ENCODE results near the gene CDH13.
A peak's percentile ranks its signal among the peaks of the same experiment; 100 is the strongest.

CDH13 gene

GRCh38 chr16:83118365-83118764 lies 491.6 kb downstream of the CDH13 start:
- DNase-seq (ENCODE audit: low spot score), result no peak

GRCh38 chr16:83125999-83126568 lies 499.3 kb downstream of the CDH13 start:
- DNase-seq (ENCODE audit: low spot score), result no peak

DNA sequence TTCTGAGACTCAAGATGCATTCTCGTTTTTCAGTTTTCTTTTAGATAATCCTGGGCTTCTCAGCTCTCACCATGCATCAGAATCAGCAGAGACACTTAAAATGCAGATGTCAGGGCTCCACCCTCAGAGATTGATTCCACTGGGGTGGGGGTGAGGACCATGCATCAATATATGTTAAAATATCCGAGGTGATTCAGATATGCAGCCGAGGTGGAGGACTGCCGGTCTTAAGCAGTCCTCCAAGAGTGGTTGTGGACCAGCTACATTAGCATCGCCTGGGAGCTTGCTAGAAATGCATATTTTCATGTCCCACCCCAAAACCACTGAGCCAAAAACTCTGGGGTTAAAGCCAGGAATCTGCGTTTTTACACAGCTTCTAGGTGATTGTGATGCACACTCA lies 501.3 kb downstream of the CDH13 start:
- DNase-seq (ENCODE audit: low spot score), result no peak

GRCh38 chr16:83130039-83130438 lies 503.3 kb downstream of the CDH13 start:
- no peak for DNase-seq (ENCODE audit: low spot score)

- no peak for DNase-seq (ENCODE audit: low spot score)
Observed at GRCh38 chr16:83134638-83135037, 507.9 kb downstream of the CDH13 start.

DNA sequence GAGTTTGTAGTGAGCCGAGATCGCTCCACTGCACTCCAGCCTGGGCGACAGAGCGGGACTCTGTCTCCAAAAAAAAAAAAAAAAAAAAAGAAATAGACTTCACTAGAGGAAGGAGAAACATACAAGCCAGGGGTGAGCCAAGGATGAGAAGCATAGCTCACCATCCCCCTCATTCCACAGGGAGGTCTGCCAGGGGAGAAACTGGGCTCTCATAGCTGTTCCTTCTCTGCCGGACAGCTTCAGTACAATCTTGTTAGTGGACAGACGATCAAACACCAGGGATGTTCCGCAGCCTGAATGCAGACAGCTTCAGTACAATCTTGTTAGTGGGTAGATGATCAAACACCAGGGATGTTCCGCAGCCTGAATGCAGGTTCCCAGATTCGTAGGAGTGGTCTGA lies 509.6 kb downstream of the CDH13 start:
- no peak for DNase-seq (ENCODE audit: low spot score)

GRCh38 chr16:83136924-83137323 lies 510.2 kb downstream of the CDH13 start:
- DNase-seq (ENCODE audit: low spot score), result no peak

GRCh38 chr16:83137326-83137781 lies 510.6 kb downstream of the CDH13 start:
- peak; percentile 28 for DNase-seq (ENCODE audit: low spot score)

DNA sequence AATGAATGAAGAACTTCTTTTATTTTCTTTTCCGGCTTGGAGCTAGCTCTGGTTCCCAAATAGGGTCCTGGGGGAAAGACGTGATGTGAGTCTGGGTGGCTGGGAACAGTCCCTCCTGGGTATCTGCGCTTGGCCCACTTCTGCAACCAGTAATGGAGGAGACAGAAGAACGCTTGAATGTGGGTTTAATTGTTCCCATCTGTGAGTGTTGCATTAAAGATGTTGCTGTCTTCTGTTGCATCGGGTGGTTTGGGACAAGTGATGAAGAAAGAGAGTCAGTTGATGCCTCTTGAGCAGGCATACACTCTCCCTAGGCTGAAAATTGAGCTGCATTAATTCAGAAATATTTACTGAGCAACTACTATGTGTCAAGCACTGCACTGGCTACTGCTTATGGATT lies 511.1 kb downstream of the CDH13 start:
- no peak for DNase-seq (ENCODE audit: low spot score)

DNA sequence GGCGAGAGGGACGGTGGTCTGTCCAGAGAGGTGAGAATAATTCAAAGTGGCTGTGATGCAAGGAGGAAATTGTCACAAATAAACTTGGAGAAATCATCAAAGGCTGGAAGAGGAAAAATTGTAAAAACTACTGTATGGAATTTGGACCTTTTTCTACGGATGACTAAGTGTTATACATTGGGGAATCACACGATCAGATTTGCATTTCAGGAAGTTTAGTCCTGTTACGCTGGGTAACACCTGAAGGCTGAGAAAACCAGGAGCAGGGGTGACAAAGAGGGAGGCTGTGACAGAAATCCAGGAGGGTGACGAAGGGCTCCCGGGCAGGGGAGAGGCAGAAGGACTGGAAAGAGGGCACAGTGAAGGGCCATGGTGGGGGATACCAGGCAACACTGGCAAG lies 511.7 kb downstream of the CDH13 start:
- DNase-seq (ENCODE audit: low spot score), result no peak

DNA sequence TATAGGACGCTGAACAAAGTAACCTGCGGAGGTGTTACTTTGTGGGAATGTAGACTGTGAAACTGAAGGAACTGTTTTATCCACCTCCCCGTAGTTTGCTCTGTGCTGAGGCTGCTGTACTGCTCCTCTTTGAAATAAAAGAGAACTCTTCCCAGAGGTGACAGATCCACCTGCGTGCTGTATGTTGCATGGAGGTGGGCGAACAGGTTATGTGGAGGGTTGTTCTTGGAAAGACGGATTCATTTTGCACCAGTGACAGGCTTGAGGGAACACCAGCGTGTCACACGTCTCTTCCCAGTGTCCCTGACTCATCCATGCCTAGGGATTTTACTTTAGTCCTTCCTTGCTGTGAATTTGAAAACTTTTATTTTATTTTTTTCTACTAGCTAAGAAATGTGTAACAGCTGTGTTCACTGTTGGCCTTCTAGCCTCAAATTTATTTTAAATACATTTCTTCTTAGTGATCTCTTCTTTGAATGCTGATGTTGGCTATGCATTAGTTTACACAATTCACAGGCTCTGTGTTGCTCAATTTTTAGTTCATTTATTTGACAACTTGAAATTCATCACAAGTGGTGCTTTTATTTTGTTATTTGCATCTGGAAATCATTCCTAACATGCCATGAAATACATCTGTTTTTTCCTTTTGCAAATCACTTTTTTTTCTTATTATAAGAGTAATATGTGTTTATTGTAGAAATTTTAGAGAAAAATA lies 512.4 kb downstream of the CDH13 start:
- no peak for DNase-seq (ENCODE audit: low spot score)

DNA sequence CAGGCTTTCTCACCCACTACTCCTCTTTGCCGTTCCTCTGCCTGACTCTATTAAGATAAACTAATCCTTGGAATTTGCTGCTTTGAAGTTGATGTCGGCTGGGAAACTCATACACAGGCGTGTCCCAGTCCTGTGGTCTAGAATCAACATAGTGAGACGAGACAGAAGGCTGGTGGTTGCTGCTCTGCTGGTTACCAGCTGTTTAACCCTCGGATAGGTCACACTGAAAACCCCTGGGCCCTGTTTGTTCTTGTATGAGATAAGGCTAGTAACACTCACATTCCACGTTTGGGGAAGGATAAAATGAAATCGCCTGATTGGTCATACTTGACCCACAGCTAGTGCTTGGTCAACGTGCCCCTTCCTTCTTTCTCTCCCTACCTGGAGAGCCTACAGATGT lies 517.0 kb downstream of the CDH13 start:
- no peak for DNase-seq (ENCODE audit: low spot score)

- DNase-seq (ENCODE audit: low spot score), result no peak
Observed at GRCh38 chr16:83145297-83145696, 518.5 kb downstream of the CDH13 start.

DNA sequence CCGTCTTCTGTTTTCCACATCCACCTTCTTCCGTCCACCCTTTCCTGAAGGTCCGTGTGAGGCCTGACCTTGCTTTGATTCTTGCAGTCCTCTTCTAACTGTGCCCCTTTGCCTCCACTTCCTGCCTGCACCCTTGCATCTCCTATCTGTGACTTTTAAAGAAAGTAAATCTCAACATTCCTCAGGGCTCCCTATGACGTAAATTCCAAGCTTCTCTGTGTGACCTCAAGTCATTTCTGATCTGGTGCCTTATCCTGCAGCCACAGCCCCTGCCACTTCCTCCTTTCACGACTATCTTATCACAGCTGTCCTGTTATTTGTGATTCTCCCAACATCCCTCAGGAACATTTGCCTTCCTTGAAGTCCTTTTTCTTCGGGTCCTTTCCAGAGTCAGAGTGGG lies 520.5 kb downstream of the CDH13 start:
- no peak for DNase-seq (ENCODE audit: low spot score)

- DNase-seq (ENCODE audit: low spot score), result no peak
Observed at GRCh38 chr16:83158320-83158957, 531.7 kb downstream of the CDH13 start.

- no peak for DNase-seq (ENCODE audit: low spot score)
Observed at GRCh38 chr16:83159049-83159448, 532.3 kb downstream of the CDH13 start.

GRCh38 chr16:83160287-83161020 lies 533.7 kb downstream of the CDH13 start:
- DNase-seq (ENCODE audit: low spot score), result no peak

- DNase-seq (ENCODE audit: low spot score), result no peak
Observed at GRCh38 chr16:83162791-83163190, 536.0 kb downstream of the CDH13 start.

- DNase-seq (ENCODE audit: low spot score), result no peak
Observed at GRCh38 chr16:83164816-83165215, 538.0 kb downstream of the CDH13 start.

DNA sequence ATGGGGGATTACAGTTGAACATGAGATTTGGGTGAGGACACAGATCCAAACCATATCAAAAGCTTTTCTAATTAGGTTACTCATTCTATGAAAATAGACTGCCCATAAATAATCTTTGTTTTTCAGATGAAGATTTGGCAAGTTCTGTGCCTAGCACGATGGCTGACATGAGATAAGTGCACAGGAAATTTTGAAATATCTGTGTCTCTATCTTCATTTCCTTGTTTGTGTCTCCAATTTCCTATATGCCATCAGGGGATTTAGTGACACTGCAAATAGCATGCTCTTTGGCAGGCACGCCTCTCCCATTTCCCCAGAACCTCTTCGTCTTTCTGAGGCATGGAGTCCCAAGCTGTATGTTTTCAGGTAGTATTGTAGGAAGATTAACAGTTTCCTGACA lies 544.6 kb downstream of the CDH13 start:
- no peak for DNase-seq (ENCODE audit: low spot score)

DNA sequence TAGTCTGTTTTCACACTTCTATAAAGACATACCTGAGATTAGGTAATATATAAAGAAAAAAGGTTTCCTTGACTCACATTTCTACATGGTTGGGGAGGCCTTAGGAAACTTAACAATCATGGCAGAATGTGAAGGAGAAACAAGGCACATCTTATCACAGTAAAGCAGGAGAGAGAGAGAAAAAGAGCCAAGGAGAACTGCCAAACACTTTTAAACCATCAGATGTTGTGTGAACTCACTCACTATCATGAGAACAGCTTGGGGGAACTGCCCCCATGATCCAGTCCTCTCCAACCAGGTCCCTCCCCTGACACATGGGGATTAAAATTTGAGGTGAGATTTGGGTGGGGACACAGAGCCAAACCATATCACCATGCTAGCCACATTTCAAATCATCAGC lies 547.9 kb downstream of the CDH13 start:
- no peak for DNase-seq (ENCODE audit: low spot score)

DNA sequence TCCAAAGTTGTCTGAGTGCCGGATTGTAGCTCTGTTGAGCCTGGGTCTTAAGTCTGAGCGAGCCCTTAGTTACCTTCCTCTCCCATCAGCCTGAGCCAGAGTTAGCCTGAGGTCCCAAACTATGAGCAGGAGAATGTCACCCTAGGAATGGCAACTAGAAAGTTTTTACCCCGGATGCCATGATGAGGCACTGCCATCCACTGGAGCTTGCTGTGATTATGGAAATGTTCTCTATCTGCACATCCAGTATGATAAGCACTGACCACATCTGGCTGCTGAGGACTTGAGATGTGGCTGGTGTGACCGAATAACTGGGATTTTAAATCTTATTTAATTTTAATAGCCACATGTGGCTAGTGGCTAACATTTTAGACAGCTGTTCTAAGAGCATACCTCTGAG lies 550.0 kb downstream of the CDH13 start:
- no peak for DNase-seq (ENCODE audit: low spot score)

DNA sequence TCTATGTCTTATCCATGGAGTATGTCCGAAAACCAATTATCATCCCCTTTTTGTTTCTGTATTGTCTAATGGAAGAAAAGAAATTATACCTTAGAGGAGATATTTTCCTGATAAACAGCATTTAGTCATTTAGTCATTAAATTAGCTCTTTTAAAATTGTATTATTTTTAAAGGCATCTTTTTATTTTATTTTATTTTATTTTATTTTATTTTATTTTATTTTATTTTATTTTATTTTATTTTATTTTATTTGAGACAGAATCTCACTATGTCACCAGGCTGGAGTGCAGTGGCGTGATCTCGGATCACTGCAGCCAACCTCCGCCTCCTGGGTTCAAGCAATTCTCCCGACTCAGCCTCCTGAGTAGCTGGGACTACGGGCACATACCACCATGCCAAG lies 559.1 kb downstream of the CDH13 start:
- no peak for DNase-seq (ENCODE audit: low spot score)
